T-helper 17 cell (primary cell): ENCODE results near the gene OTOA. TPM values are rescaled to one million over a fixed set of nuclear protein-coding genes. Genes with fewer than 3 reads are reported as not detected.
A peak's percentile ranks its signal among the peaks of the same experiment; 100 is the strongest.
"Not testable (repeated sequence)": the region's sequence is repeated elsewhere in the genome, so short reads cannot be mapped to it uniquely, and the experiment has no call there.

Experiments used
- ATAC-seq: fragments of 150-1000 bp; cut with Tn5 transposase; 2 replicates; pipeline ENCODE4 v1.10.0; 2021; ENCODE audit warnings: mild to moderate bottlenecking, moderate library complexity
- DNase-seq, 3 donors: peaks; one replicate each; pipeline versions ENCODE4 v3.0.0 to v3.0.0-alpha.2; 2020 to 2021
- H3K9me3 ChIP-seq: one replicate; pipeline ENCODE4 v1.7.0; 2013; ENCODE audit warnings: low read length, mild to moderate bottlenecking; ENCODE audit not compliant: control insufficient read depth, poor library complexity, severe bottlenecking
- H3K27ac Mint-ChIP-seq: one replicate; pipeline ENCODE4 v1.8.0; 2022; ENCODE audit warnings: mild to moderate bottlenecking, moderate library complexity, mixed read lengths
- H3K27me3 Mint-ChIP-seq: one replicate; pipeline ENCODE4 v1.8.0; 2022; ENCODE audit warnings: mixed read lengths
- H3K36me3 Mint-ChIP-seq: one replicate; pipeline ENCODE4 v1.8.0; 2022; ENCODE audit warnings: low read depth, mixed read lengths
- H3K4me1 Mint-ChIP-seq: one replicate; pipeline ENCODE4 v1.8.0; 2022; ENCODE audit warnings: mild to moderate bottlenecking, mixed read lengths
- H3K4me3 Mint-ChIP-seq: one replicate; pipeline ENCODE4 v1.8.0; 2022; ENCODE audit warnings: mild to moderate bottlenecking, moderate library complexity, mixed read lengths
- total RNA-seq, 4 donors: library from RNA in 2 of 4; stranded (reverse) in 2 of 4; gene quantifications; one replicate each; pipeline ENCODE4 v1.2.3 and lab custom pipeline; 2022 to 2026

The OTOA gene
- total RNA-seq, 2 donors from 2014 or later = 0.10 to 0.16 TPM

- not testable (repeated sequence) for H3K27me3 Mint-ChIP-seq, H3K9me3 ChIP-seq, H3K27ac Mint-ChIP-seq, ATAC-seq, H3K36me3 Mint-ChIP-seq, DNase-seq, H3K4me3 Mint-ChIP-seq
- peaks cover 21% of the 10 kb centered on the region for H3K4me1 Mint-ChIP-seq
These were observed 32.9 kb upstream of the OTOA start for GRCh38 chr16:21630866-21631265.

- not testable (repeated sequence) for ATAC-seq, H3K27ac Mint-ChIP-seq, DNase-seq, H3K4me3 Mint-ChIP-seq, H3K9me3 ChIP-seq, H3K27me3 Mint-ChIP-seq, H3K36me3 Mint-ChIP-seq
- H3K4me1 Mint-ChIP-seq = peaks cover 22% of the 10 kb centered on the region
These were observed 32.4 kb upstream of the OTOA start for GRCh38 chr16:21631376-21631775.

GRCh38 chr16:21631951-21632575 lies 31.7 kb upstream of the OTOA start:
- ATAC-seq, DNase-seq, H3K36me3 Mint-ChIP-seq, H3K4me3 Mint-ChIP-seq, H3K27me3 Mint-ChIP-seq, H3K9me3 ChIP-seq: not testable (repeated sequence)
- Mint-ChIP-seq H3K27ac (peak overlapping the region; percentile 19), H3K4me1 (peaks cover 15% of the 10 kb centered on the region)

GRCh38 chr16:21634216-21634615 lies 29.6 kb upstream of the OTOA start:
- no peak overlapping the region for H3K27ac Mint-ChIP-seq
- peaks cover 3% of the 10 kb centered on the region for H3K36me3 Mint-ChIP-seq
- H3K4me3 Mint-ChIP-seq = no peak overlapping the region
- H3K4me1 Mint-ChIP-seq = peaks cover 22% of the 10 kb centered on the region
- no peaks in the 10 kb centered on the region for H3K9me3 ChIP-seq
- ATAC-seq = no peak
- no peaks in the 10 kb centered on the region for H3K27me3 Mint-ChIP-seq
- no peak for DNase-seq

GRCh38 chr16:21635694-21636093 lies 28.1 kb upstream of the OTOA start:
- Mint-ChIP-seq H3K27ac (peak overlapping the region; percentile 75), H3K4me1 (peaks cover 22% of the 10 kb centered on the region)
- H3K9me3 ChIP-seq, H3K27me3 Mint-ChIP-seq, H3K36me3 Mint-ChIP-seq, H3K4me3 Mint-ChIP-seq, ATAC-seq, DNase-seq: not testable (repeated sequence)

- ATAC-seq (no peak), DNase-seq (no peak)
- H3K9me3 ChIP-seq = no peaks in the 10 kb centered on the region
- H3K4me3 Mint-ChIP-seq = no peak overlapping the region
- no peaks in the 10 kb centered on the region for H3K36me3 Mint-ChIP-seq
- peaks cover 22% of the 10 kb centered on the region for H3K4me1 Mint-ChIP-seq
- H3K27me3 Mint-ChIP-seq = no peaks in the 10 kb centered on the region
- peak overlapping the region; percentile 87 for H3K27ac Mint-ChIP-seq
These were observed 26.5 kb upstream of the OTOA start for GRCh38 chr16:21637032-21637968.

GRCh38 chr16:21638573-21638975 lies 25.2 kb upstream of the OTOA start:
- Mint-ChIP-seq H3K36me3 (no peaks in the 10 kb centered on the region), H3K27me3 (no peaks in the 10 kb centered on the region), H3K27ac (peak overlapping the region; percentile 87), H3K4me3 (peak overlapping the region; percentile 81), H3K4me1 (peaks cover 20% of the 10 kb centered on the region)
- DNase-seq = no peak
- no peaks in the 10 kb centered on the region for H3K9me3 ChIP-seq
- ATAC-seq = peak; percentile 69

GRCh38 chr16:21639493-21639892 lies 24.3 kb upstream of the OTOA start:
- Mint-ChIP-seq H3K27me3 (no peaks in the 10 kb centered on the region), H3K36me3 (no peaks in the 10 kb centered on the region), H3K4me1 (peaks cover 24% of the 10 kb centered on the region), H3K27ac (no peak overlapping the region), H3K4me3 (no peak overlapping the region)
- no peak for DNase-seq
- no peak for ATAC-seq
- H3K9me3 ChIP-seq = no peaks in the 10 kb centered on the region

- Mint-ChIP-seq H3K36me3 (no peaks in the 10 kb centered on the region), H3K27ac (no peak overlapping the region), H3K4me1 (peaks cover 31% of the 10 kb centered on the region), H3K27me3 (no peaks in the 10 kb centered on the region), H3K4me3 (no peak overlapping the region)
- ATAC-seq = no peak
- DNase-seq = no peak
- H3K9me3 ChIP-seq = no peaks in the 10 kb centered on the region
These were observed 21.9 kb upstream of the OTOA start for GRCh38 chr16:21641916-21642315.

GRCh38 chr16:21642861-21643260 lies 20.9 kb upstream of the OTOA start:
- Mint-ChIP-seq H3K4me3 (no peak overlapping the region), H3K4me1 (peaks cover 36% of the 10 kb centered on the region), H3K36me3 (no peaks in the 10 kb centered on the region), H3K27ac (no peak overlapping the region), H3K27me3 (no peaks in the 10 kb centered on the region)
- no peaks in the 10 kb centered on the region for H3K9me3 ChIP-seq
- ATAC-seq = no peak
- DNase-seq = no peak

GRCh38 chr16:21643785-21644184 lies 20.0 kb upstream of the OTOA start:
- no peaks in the 10 kb centered on the region for H3K9me3 ChIP-seq
- ATAC-seq = no peak
- Mint-ChIP-seq H3K36me3 (no peaks in the 10 kb centered on the region), H3K27ac (no peak overlapping the region), H3K4me3 (no peak overlapping the region), H3K4me1 (peaks cover 32% of the 10 kb centered on the region), H3K27me3 (no peaks in the 10 kb centered on the region)
- no peak for DNase-seq

- H3K9me3 ChIP-seq = no peaks in the 10 kb centered on the region
- H3K36me3 Mint-ChIP-seq = no peaks in the 10 kb centered on the region
- no peak for DNase-seq
- H3K27me3 Mint-ChIP-seq = no peaks in the 10 kb centered on the region
- H3K4me3 Mint-ChIP-seq = peak overlapping the region; percentile 81
- H3K4me1 Mint-ChIP-seq = peaks cover 31% of the 10 kb centered on the region
- peak overlapping the region; percentile 93 for H3K27ac Mint-ChIP-seq
- ATAC-seq = no peak
These were observed 19.1 kb upstream of the OTOA start for GRCh38 chr16:21644674-21645073.

GRCh38 chr16:21645261-21645721 lies 18.5 kb upstream of the OTOA start:
- Mint-ChIP-seq H3K4me3 (peak overlapping the region; percentile 81), H3K27ac (peak overlapping the region; percentile 93), H3K27me3 (no peaks in the 10 kb centered on the region), H3K36me3 (no peaks in the 10 kb centered on the region), H3K4me1 (peaks cover 31% of the 10 kb centered on the region)
- H3K9me3 ChIP-seq = no peaks in the 10 kb centered on the region
- peak; percentile 48 for ATAC-seq
- DNase-seq = no peak
